H1 (cell line): ENCODE measurements around the gene PCBP2. TPM values are rescaled to one million over a fixed set of nuclear protein-coding genes. Genes with fewer than 3 reads are reported as not detected.

Experiments used
- HDAC2 ChIP-seq, 2 experiments: fragments of 300-600 bp in 1 of 2; sonication (generic) in 1 of 2; IDR thresholded peaks; 2 replicates each; pipeline ENCODE4 v1.6.1; 2011 to 2012; ENCODE audit warnings: low read depth in 2 of 2, low read length in 2 of 2, mild to moderate bottlenecking in 2 of 2, moderate library complexity in 2 of 2, borderline replicate concordance in 1 of 2, inconsistent platforms in 1 of 2
- MAFK ChIP-seq: IDR thresholded peaks from 2 replicates; pipeline ENCODE4 v1.6.1; 2012; ENCODE audit warnings: low read depth, mild to moderate bottlenecking, improper control_type of control experiment, low read length
- NANOG ChIP-seq: IDR thresholded peaks from 2 replicates; pipeline ENCODE4 v1.6.1; 2011; ENCODE audit warnings: low read length, low read depth, mild to moderate bottlenecking, inconsistent platforms; ENCODE audit not compliant: insufficient read depth, poor library complexity, severe bottlenecking
- PHF8 ChIP-seq: fragments of 200-600 bp; sonication (generic); conservative IDR thresholded peaks from 2 replicates; pipeline ENCODE4 v1.7.1; 2012; ENCODE audit warnings: low read depth, mild to moderate bottlenecking, inconsistent platforms, low read length, moderate library complexity
- POLR2A ChIP-seq, 2 experiments: IDR thresholded peaks; 1 replicate in 1 of 2; 2 replicates in 1 of 2; pipeline ENCODE4 v1.6.1; 2011; ENCODE audit warnings: low read depth in 2 of 2, low read length in 2 of 2, mild to moderate bottlenecking in 2 of 2; ENCODE audit errors: control extremely low read depth in 1 of 2
- RAD21 ChIP-seq, 2 experiments: IDR thresholded peaks in 1 of 2; conservative IDR thresholded peaks in 1 of 2; 2 replicates each; pipeline ENCODE4 v1.6.1; 2011; ENCODE audit warnings: low read depth in 2 of 2, low read length in 2 of 2, improper control_type of control experiment in 1 of 2, inconsistent platforms in 1 of 2, mild to moderate bottlenecking in 1 of 2, moderate library complexity in 1 of 2
- RBBP5 ChIP-seq: IDR thresholded peaks from 2 replicates; pipeline ENCODE4 v1.7.1; 2012; ENCODE audit warnings: low read depth, mild to moderate bottlenecking, inconsistent platforms, low read length, moderate library complexity, borderline replicate concordance
- SIRT6 ChIP-seq: IDR thresholded peaks from one replicate; pipeline ENCODE4 v1.7.1; 2012; ENCODE audit warnings: low read length, inconsistent platforms
- SRF ChIP-seq: IDR thresholded peaks from 2 replicates; pipeline ENCODE4 v1.6.1; 2011; ENCODE audit warnings: mild to moderate bottlenecking, low read depth, low read length, moderate library complexity
- TAF7 ChIP-seq: optimal IDR thresholded peaks from 2 replicates; pipeline ENCODE3; 2011; ENCODE audit warnings: low read depth, mild to moderate bottlenecking, inconsistent platforms, low read length, moderate library complexity, borderline replicate concordance
- ZNF274 ChIP-seq: IDR thresholded peaks from 2 replicates; pipeline ENCODE4 v1.7.0; 2012; ENCODE audit warnings: low read length, borderline replicate concordance; ENCODE audit errors: extremely low read depth
- polyA plus RNA-seq, 7 experiments: library from polyadenylated mRNA; depleted of rRNA in 3 of 7; stranded (reverse) in 5 of 7; unstranded in 2 of 7; fragments of >200 nt in 5 of 7; fragments of 200-250 nt in 2 of 7; gene quantifications; 1 replicate in 5 of 7; 2 replicates in 1 of 7; 4 replicates in 1 of 7; pipeline versions ENCODE4 v1.2.1 to v1.2.3, GENCODE V29; 2011 to 2013; ENCODE audit warnings: missing spikeins in 2 of 7, mixed read lengths in 2 of 7
- total RNA-seq: library from RNA; stranded (reverse); fragmentation: NEBNext Ultra II Directional; extraction: Animal tissue kit (Norgen Biotek cat#: 25700); gene quantifications from 2 replicates; pipeline ENCODE4 v1.2.1, GENCODE V29; 2021
- TF ChIP-seq, protein P1 (sequence below): IDR thresholded peaks from 2 replicates; pipeline ENCODE4 v1.6.1; 2011; ENCODE audit warnings: low read depth, mild to moderate bottlenecking, low read length; ENCODE audit not compliant: insufficient read depth
- TF ChIP-seq, protein P2 (sequence below), 3 experiments: IDR thresholded peaks; 1 replicate in 2 of 3; 2 replicates in 1 of 3; pipeline versions ENCODE4 v1.5.1 to v1.6.1; 2011; ENCODE audit warnings: low read length in 3 of 3, mild to moderate bottlenecking in 3 of 3, inconsistent platforms in 2 of 3, low read depth in 1 of 3, moderate library complexity in 1 of 3; ENCODE audit not compliant: insufficient read depth in 1 of 3; ENCODE audit errors: control extremely low read depth in 1 of 3

PCBP2 gene
- total and polyA plus RNA-seq, 2 of the 8 experiments (the other 6 are each of a cell fraction or from before 2014, with no cell fraction given): 470 to 1,123 TPM

DNA sequence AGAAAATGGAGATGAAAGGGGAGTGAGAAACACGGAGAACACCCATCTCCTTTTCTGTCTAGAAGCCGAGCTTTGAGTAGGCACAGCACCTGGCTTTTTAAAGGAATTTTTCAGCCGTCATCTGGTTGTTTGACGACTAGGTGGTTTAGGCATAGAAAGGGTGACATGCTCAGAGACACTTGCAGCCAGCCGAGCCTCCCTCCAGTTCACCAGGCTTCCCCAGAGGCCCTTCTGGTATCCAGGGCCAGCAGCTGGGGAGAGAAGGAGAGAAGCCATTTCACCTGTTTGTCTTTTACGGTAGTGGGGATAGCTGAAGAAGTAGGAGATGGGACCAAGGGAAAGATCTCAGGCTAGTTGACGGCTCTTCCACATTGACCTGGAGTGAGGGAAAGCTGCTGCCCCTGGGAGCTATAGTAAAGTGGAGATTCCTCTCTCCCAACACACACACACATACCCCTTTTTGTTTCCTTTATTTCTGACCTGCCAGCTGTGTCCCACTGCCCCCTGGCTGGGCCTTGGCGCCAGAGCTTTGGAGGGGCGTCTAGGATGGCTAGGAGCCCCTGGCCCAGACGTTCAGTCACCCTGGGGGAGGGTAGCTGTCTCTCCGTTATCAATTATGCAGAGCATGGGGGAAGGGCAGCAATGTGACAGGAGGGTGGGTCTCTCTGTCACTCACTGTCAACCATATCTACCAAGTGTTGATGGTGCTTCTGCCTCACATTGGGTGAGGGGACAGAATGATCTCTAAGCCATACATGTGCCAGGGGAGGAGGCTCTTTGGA is 41.9 kb downstream of the PCBP2 start (continued):
- no peak for TF ChIP-seq NANOG
- TF ChIP-seq ZNF274: no peak
- no peak for TF ChIP-seq SRF
- 0 out of 3 replicates have a peak, but pooled peaks of 1 of the 2 experiments have one; percentile 17 for TF ChIP-seq POLR2A (IDR thresholded peaks at IDR 0.05; ENCODE audit: control extremely low read depth in 1 of 2, low read depth in 2 of 2, low read length in 2 of 2)
- peak in 1 of 2 experiments; percentile 27; a peak in 1 of 4 replicates for TF ChIP-seq RAD21 (IDR thresholded peaks at IDR 0.05 in 1 of 2, conservative IDR thresholded peaks at IDR 0.05 in 1 of 2; ENCODE audit: low read depth in 2 of 2, low read length in 2 of 2)
- TF ChIP-seq SIRT6: no peak
- TF ChIP-seq PHF8: no peak
- TF ChIP-seq HDAC2 (IDR thresholded peaks at IDR 0.05; ENCODE audit: borderline replicate concordance in 1 of 2, low read depth in 2 of 2, low read length in 2 of 2): no peak
- TF ChIP-seq, protein P1, sequence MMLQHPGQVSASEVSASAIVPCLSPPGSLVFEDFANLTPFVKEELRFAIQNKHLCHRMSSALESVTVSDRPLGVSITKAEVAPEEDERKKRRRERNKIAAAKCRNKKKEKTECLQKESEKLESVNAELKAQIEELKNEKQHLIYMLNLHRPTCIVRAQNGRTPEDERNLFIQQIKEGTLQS: no peak
- no peak for TF ChIP-seq MAFK
- TF ChIP-seq, protein P2, sequence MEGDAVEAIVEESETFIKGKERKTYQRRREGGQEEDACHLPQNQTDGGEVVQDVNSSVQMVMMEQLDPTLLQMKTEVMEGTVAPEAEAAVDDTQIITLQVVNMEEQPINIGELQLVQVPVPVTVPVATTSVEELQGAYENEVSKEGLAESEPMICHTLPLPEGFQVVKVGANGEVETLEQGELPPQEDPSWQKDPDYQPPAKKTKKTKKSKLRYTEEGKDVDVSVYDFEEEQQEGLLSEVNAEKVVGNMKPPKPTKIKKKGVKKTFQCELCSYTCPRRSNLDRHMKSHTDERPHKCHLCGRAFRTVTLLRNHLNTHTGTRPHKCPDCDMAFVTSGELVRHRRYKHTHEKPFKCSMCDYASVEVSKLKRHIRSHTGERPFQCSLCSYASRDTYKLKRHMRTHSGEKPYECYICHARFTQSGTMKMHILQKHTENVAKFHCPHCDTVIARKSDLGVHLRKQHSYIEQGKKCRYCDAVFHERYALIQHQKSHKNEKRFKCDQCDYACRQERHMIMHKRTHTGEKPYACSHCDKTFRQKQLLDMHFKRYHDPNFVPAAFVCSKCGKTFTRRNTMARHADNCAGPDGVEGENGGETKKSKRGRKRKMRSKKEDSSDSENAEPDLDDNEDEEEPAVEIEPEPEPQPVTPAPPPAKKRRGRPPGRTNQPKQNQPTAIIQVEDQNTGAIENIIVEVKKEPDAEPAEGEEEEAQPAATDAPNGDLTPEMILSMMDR (IDR thresholded peaks at IDR 0.05; ENCODE audit: control extremely low read depth in 1 of 3, insufficient read depth in 1 of 3, low read depth in 1 of 3, low read length in 3 of 3): peak in 2 of 3 experiments; percentile 1 to 12; a peak in 1 of 4 replicates
- TF ChIP-seq RBBP5: no peak
- TF ChIP-seq TAF7: no peak
- TF ChIP-seq, all 59 proteins: peak for 3
